ENCODE measurements around the gene ETS1. TPM values are rescaled to one million over a fixed set of nuclear protein-coding genes. Genes with fewer than 3 reads are reported as not detected.

Gene ETS1
- polyA plus RNA-seq, 4 donors, result 5.1 to 31.5 (median 20.9) TPM

DNA sequence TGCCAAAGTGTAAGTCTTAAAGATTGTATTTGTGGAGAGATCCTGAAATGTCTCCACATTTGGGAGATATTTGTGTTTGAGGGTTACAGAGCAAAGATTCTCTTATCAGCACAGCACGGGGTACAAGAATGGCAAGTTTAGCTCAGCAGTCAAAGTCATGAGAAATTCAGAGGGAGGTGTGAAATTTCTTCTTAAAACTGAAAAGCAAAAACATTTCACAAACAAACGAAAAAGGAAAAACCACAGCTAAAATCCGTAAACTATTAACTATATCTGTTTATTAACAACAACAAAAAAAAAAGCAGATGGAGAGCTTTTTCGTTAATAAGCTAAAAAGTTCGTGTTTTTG, 40.9 kb upstream of the ETS1 start:
- no peaks in the 10 kb centered on the region for H3K9me3 ChIP-seq (ENCODE audit: control insufficient read depth in 2 of 2, insufficient read depth in 1 of 2, low read depth in 1 of 2, low read length in 1 of 2)
- 77 to 81% (median 77%) methylated on average over 5 of the region's 5 CpGs for WGBS, 3 donors
- peaks cover 0 to 8% (median 0%) of the 10 kb centered on the region in 3 donors for H3K4me1 ChIP-seq (ENCODE audit: control insufficient read depth in 3 of 3, insufficient read depth in 2 of 3, low read depth in 1 of 3, low read length in 2 of 3)
- no peaks in the 10 kb centered on the region for H3K36me3 ChIP-seq (ENCODE audit: control insufficient read depth in 3 of 3, insufficient read depth in 2 of 3, low read depth in 1 of 3, low read length in 3 of 3)
- peak overlapping the region in 1 of 3 donors; percentile 80 for H3K27ac ChIP-seq (ENCODE audit: low read depth in 1 of 3, low read length in 2 of 3)
- FAIRE-seq (no peak), DNase-seq (no peak)
- no peaks in the 10 kb centered on the region for H3K27me3 ChIP-seq (ENCODE audit: control insufficient read depth in 3 of 3, insufficient read depth in 3 of 3, low read length in 3 of 3)
- no peak overlapping the region for H3K4me3 ChIP-seq (ENCODE audit: low read depth in 1 of 3, low read length in 3 of 3)

DNA sequence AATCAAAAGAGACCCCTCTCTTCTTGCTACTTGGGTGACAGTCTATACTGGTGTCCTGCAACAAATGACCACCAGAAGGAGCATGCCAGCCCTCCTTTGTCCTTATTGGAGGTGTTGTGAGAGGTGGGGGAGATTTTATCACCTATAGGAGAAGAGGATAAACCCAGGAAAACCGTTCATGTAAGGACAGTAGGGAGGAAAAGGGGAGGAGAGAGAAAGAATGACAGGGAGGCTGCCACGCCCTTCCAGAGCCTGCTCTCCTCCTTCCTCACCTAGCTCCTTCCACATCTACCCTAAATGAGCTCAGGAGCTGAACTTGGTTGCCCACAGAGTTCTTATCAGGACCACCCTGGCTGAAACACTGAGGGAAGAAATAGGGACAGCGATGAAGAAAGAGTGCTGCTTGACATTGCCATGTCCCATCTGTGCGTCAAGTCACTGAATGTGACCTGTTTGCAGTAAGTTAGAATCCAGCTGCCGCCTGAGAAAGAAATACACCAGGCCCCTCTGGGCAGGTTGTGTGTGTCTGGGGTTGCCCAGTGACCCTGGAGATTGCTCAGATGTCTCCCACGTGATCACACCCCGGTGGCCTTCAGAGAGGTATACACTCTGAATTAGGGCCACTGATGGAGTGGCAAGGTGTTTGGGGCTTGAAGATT, 40.4 kb upstream of the ETS1 start:
- Histone ChIP-seq H3K4me1 (ENCODE audit: control insufficient read depth in 3 of 3, insufficient read depth in 2 of 3, low read depth in 1 of 3, low read length in 2 of 3) (peaks cover 0 to 8% (median 0%) of the 10 kb centered on the region in 3 donors), H3K27me3 (ENCODE audit: control insufficient read depth in 3 of 3, insufficient read depth in 3 of 3, low read length in 3 of 3) (no peaks in the 10 kb centered on the region), H3K4me3 (ENCODE audit: low read depth in 1 of 3, low read length in 3 of 3) (no peak overlapping the region), H3K36me3 (ENCODE audit: control insufficient read depth in 3 of 3, insufficient read depth in 2 of 3, low read depth in 1 of 3, low read length in 3 of 3) (no peaks in the 10 kb centered on the region), H3K9me3 (ENCODE audit: control insufficient read depth in 2 of 2, insufficient read depth in 1 of 2, low read depth in 1 of 2, low read length in 1 of 2) (no peaks in the 10 kb centered on the region), H3K27ac (ENCODE audit: low read depth in 1 of 3, low read length in 2 of 3) (peak overlapping the region in 1 of 3 donors; percentile 80)
- DNase-seq, result no peak
- FAIRE-seq, result no peak
- WGBS, 3 donors, result 73 to 81% (median 79%) methylated on average over 7 of the region's 7 CpGs

DNA sequence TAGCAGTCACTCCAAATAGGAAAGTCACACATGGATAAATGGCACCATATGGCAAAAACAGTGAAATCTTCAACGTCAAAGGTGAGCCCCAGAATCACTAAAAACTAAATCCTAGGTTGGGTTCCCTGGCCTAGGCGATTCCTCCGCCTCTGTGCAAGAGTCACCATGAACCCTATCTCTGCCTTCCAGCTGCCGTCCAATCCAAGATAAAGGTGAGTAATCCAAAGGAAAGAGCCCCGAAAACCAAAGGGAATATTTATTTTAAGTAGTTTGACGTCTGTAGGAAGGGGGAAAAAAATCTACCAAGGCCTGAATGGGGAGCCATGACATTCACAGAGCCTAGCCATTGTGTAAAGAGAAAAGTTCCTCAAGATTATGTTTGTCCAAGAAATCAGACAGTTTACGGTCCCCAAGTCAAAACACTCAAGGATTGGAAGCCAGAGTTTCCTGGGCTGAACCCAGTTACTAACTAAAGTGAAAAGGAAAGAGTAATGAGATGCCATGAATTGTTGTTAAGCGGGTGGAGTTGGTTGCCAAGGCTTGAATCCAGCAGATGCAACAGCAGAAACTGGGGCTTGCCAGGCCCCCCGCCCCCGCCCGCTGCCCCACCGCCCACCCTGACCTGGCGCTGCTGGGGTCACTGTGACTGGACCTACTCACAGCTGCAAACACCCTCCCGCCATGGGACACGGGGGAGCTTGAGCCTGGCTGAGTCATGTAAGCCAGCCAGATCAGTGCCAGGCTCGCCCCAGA, 39.7 kb upstream of the ETS1 start:
- no peaks in the 10 kb centered on the region for H3K36me3 ChIP-seq (ENCODE audit: control insufficient read depth in 3 of 3, insufficient read depth in 2 of 3, low read depth in 1 of 3, low read length in 3 of 3)
- FAIRE-seq (no peak), DNase-seq (no peak)
- peaks cover 0 to 8% (median 0%) of the 10 kb centered on the region in 3 donors for H3K4me1 ChIP-seq (ENCODE audit: control insufficient read depth in 3 of 3, insufficient read depth in 2 of 3, low read depth in 1 of 3, low read length in 2 of 3)
- H3K9me3 ChIP-seq (ENCODE audit: control insufficient read depth in 2 of 2, insufficient read depth in 1 of 2, low read depth in 1 of 2, low read length in 1 of 2), result no peaks in the 10 kb centered on the region
- no peak overlapping the region for H3K4me3 ChIP-seq (ENCODE audit: low read depth in 1 of 3, low read length in 3 of 3)
- H3K27me3 ChIP-seq (ENCODE audit: control insufficient read depth in 3 of 3, insufficient read depth in 3 of 3, low read length in 3 of 3), result no peaks in the 10 kb centered on the region
- WGBS, 3 donors, result 80 to 90% (median 86%) methylated on average over 16 of the region's 16 CpGs
- peak overlapping the region in 1 of 3 donors; percentile 80 for H3K27ac ChIP-seq (ENCODE audit: low read depth in 1 of 3, low read length in 2 of 3)

DNA sequence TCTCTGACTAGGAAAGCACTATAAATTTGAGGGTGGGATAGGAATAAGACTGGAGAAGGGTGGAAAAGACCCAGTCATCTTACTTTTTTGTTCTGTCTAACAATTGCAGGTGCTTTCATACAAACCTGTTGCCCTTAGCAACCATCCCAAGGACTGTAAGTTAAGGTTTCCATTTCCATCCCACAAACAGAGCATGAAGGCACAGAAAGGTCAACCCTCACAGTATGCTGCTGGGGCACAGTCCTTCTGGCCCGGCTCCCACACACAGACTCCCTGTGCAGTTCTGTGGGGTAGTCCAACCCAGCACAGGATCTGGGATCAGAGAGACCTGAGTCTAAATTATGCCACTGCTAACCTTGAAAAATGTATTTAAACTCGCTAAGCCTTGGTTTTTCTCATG, 38.4 kb upstream of the ETS1 start:
- FAIRE-seq (no peak), DNase-seq (no peak)
- Histone ChIP-seq H3K4me3 (ENCODE audit: low read depth in 1 of 3, low read length in 3 of 3) (no peak overlapping the region), H3K27me3 (ENCODE audit: control insufficient read depth in 3 of 3, insufficient read depth in 3 of 3, low read length in 3 of 3) (no peaks in the 10 kb centered on the region), H3K36me3 (ENCODE audit: control insufficient read depth in 3 of 3, insufficient read depth in 2 of 3, low read depth in 1 of 3, low read length in 3 of 3) (no peaks in the 10 kb centered on the region), H3K9me3 (ENCODE audit: control insufficient read depth in 2 of 2, insufficient read depth in 1 of 2, low read depth in 1 of 2, low read length in 1 of 2) (no peaks in the 10 kb centered on the region), H3K27ac (ENCODE audit: low read depth in 1 of 3, low read length in 2 of 3) (peak overlapping the region in 1 of 3 donors; percentile 84), H3K4me1 (ENCODE audit: control insufficient read depth in 3 of 3, insufficient read depth in 2 of 3, low read depth in 1 of 3, low read length in 2 of 3) (peaks cover 0 to 8% (median 0%) of the 10 kb centered on the region in 3 donors)
- 84 to 92% (median 87%) methylated on average over 2 of the region's 2 CpGs for WGBS, 3 donors

DNA sequence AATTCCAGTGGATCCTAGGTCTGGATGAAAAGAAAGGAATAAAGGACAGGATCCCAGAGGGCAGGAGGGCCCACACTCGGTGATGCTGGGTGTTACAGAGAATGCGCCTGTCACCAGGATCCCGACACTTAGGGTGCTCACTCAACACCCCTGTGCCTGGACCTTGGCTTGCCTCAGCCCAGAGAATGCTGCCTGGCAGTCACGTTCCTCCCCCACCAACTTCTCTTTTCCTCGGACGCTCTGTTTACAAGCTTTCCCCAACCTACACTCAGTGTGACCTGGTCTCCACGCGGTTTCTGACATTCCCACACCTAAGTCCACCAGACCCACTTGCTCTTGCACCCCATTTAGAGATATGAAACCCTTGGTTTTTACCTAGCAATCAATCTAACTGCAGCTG, 38.0 kb upstream of the ETS1 start:
- 83 to 95% (median 85%) methylated on average over 8 of the region's 8 CpGs for WGBS, 3 donors
- no peak for FAIRE-seq
- Histone ChIP-seq H3K4me3 (ENCODE audit: low read depth in 1 of 3, low read length in 3 of 3) (no peak overlapping the region), H3K27ac (ENCODE audit: low read depth in 1 of 3, low read length in 2 of 3) (peak overlapping the region in 1 of 3 donors; percentile 84), H3K36me3 (ENCODE audit: control insufficient read depth in 3 of 3, insufficient read depth in 2 of 3, low read depth in 1 of 3, low read length in 3 of 3) (no peaks in the 10 kb centered on the region), H3K9me3 (ENCODE audit: control insufficient read depth in 2 of 2, insufficient read depth in 1 of 2, low read depth in 1 of 2, low read length in 1 of 2) (no peaks in the 10 kb centered on the region), H3K4me1 (ENCODE audit: control insufficient read depth in 3 of 3, insufficient read depth in 2 of 3, low read depth in 1 of 3, low read length in 2 of 3) (peaks cover 0 to 8% (median 0%) of the 10 kb centered on the region in 3 donors), H3K27me3 (ENCODE audit: control insufficient read depth in 3 of 3, insufficient read depth in 3 of 3, low read length in 3 of 3) (no peaks in the 10 kb centered on the region)
- no peak for DNase-seq

DNA sequence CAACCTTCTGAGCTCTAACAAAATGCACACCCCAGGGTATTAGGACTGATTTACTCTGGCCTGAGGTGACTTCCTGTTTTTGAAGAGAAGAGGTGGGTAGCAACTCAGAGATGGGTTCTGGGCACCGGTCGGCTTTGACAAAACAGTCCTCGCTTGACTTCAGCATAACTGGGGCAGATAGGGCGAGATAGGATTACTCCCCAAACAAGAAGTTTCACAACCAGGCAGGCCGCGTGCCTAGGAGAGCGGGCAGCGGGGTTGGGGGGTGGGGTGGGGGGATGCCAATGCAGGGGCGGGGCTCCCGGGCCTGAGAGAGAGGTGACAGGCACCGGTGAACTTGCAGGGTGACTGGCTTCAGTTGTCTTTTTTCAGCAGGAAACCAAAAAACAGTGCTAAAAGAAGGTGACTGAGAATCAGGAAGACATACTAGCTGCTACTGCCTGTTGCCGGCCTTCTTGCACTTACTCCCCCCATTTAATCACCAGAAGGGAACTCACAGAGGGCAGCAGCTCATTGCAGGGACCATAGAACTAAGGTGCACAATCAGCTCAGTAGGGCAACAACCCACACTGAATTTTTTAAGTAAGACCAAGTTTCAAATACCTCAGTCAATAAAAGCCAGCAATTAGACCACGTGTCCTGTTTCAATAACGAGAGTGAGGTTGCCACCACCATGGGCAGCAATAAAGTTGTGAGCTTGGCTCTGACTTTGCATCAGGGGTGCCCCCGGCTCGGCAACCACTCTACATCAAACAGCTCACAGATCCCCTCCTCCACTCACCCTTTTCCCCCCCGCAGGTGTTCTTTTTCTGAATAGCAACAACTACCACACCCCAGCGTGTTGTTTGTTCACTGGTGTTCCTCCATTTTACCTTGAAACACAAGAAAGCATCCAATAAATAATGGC, 37.2 kb upstream of the ETS1 start:
- FAIRE-seq, result no peak
- H3K36me3 ChIP-seq (ENCODE audit: control insufficient read depth in 3 of 3, insufficient read depth in 2 of 3, low read depth in 1 of 3, low read length in 3 of 3), result no peaks in the 10 kb centered on the region
- 63 to 69% (median 64%) methylated on average over 18 of the region's 18 CpGs for WGBS, 3 donors
- H3K4me3 ChIP-seq (ENCODE audit: low read depth in 1 of 3, low read length in 3 of 3), result no peak overlapping the region
- H3K27ac ChIP-seq (ENCODE audit: low read depth in 1 of 3, low read length in 2 of 3), result peak overlapping the region in 2 of 3 donors; percentile 56 to 84
- peak in 1 of 2 donors; percentile 19 for DNase-seq
- no peaks in the 10 kb centered on the region for H3K27me3 ChIP-seq (ENCODE audit: control insufficient read depth in 3 of 3, insufficient read depth in 3 of 3, low read length in 3 of 3)
- H3K4me1 ChIP-seq (ENCODE audit: control insufficient read depth in 3 of 3, insufficient read depth in 2 of 3, low read depth in 1 of 3, low read length in 2 of 3), result peaks cover 0 to 6% (median 0%) of the 10 kb centered on the region in 3 donors
- no peaks in the 10 kb centered on the region for H3K9me3 ChIP-seq (ENCODE audit: control insufficient read depth in 2 of 2, insufficient read depth in 1 of 2, low read depth in 1 of 2, low read length in 1 of 2)

DNA sequence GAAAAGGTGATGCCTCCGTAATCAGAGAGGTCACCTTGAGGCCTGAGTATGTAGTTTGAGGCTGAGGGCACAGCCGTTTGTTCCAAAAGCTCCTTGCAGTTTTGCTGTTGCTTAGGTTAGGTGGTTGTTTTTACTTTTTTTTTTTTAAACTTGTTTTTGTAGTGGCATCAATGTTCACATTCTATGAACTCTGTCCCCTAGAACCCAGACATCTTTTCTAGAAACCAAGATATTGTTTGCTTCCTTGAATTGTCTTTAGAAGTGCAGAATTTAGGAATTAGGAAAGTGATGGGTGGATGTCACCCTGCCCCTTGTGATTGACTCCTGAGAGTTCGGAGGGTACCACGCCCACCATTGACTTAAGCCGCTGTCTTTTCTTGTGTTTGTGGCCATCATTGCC, 35.7 kb upstream of the ETS1 start:
- H3K27me3 ChIP-seq (ENCODE audit: control insufficient read depth in 3 of 3, insufficient read depth in 3 of 3, low read length in 3 of 3), result no peaks in the 10 kb centered on the region
- no peak overlapping the region for H3K4me3 ChIP-seq (ENCODE audit: low read depth in 1 of 3, low read length in 3 of 3)
- H3K9me3 ChIP-seq (ENCODE audit: control insufficient read depth in 2 of 2, insufficient read depth in 1 of 2, low read depth in 1 of 2, low read length in 1 of 2), result no peaks in the 10 kb centered on the region
- FAIRE-seq (no peak), DNase-seq (no peak)
- 71 to 85% (median 84%) methylated on average over 5 of the region's 5 CpGs for WGBS, 3 donors
- no peak overlapping the region for H3K27ac ChIP-seq (ENCODE audit: low read depth in 1 of 3, low read length in 2 of 3)
- peaks cover 0 to 6% (median 0%) of the 10 kb centered on the region in 3 donors for H3K4me1 ChIP-seq (ENCODE audit: control insufficient read depth in 3 of 3, insufficient read depth in 2 of 3, low read depth in 1 of 3, low read length in 2 of 3)
- no peaks in the 10 kb centered on the region for H3K36me3 ChIP-seq (ENCODE audit: control insufficient read depth in 3 of 3, insufficient read depth in 2 of 3, low read depth in 1 of 3, low read length in 3 of 3)

Measured in small intestine (tissue), 7 donors.